ENCODE data around the gene SMC6. TPM values are rescaled to one million over a fixed set of nuclear protein-coding genes. Genes with fewer than 3 reads are reported as not detected.

The SMC6 gene
- total RNA-seq, 2 donors from 2014 or later = 9.9 to 11.9 TPM

DNA sequence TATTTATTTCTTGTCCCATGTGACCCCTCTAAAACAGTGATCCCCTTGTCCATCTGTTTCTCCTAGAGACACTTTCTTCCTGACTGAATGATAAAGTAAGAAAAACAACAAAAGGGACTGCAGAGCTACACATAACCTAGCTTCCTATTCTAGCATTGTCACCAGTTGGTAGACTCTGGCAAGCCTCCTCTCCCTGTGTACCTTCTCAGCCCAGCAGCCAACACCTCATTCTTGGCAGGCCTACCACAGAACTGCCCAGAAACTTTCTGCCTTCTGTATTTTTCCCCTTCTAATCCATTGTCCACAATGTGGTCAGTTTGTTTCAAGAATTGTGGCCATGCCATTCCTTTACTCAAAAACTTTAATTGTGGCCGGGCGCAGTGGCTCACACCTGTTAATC is 13.4 kb downstream of the SMC6 start:
- DNase-seq = no peak
- intact Hi-C loops (cut with DNase I) = no loop called here
- H3K27me3 ChIP-seq = no peaks in the 10 kb centered on the region
- H3K4me3 ChIP-seq = no peak overlapping the region
- WGBS, 2 donors = 94 to 100% methylated on average over 2 of the region's 2 CpGs
- H3K9me3 ChIP-seq = no peaks in the 10 kb centered on the region
- H3K27ac ChIP-seq = no peak overlapping the region
- H3K4me1 ChIP-seq = no peaks in the 10 kb centered on the region
- H3K36me3 ChIP-seq (replicated peaks in 1 of 2; ENCODE audit: insufficient read depth in 1 of 2, low read depth in 2 of 2) = peaks cover 0 to 14% of the 10 kb centered on the region in 2 donors
- no peak for TF ChIP-seq POLR2A (IDR thresholded peaks at IDR 0.05)
- TF ChIP-seq, protein P1, sequence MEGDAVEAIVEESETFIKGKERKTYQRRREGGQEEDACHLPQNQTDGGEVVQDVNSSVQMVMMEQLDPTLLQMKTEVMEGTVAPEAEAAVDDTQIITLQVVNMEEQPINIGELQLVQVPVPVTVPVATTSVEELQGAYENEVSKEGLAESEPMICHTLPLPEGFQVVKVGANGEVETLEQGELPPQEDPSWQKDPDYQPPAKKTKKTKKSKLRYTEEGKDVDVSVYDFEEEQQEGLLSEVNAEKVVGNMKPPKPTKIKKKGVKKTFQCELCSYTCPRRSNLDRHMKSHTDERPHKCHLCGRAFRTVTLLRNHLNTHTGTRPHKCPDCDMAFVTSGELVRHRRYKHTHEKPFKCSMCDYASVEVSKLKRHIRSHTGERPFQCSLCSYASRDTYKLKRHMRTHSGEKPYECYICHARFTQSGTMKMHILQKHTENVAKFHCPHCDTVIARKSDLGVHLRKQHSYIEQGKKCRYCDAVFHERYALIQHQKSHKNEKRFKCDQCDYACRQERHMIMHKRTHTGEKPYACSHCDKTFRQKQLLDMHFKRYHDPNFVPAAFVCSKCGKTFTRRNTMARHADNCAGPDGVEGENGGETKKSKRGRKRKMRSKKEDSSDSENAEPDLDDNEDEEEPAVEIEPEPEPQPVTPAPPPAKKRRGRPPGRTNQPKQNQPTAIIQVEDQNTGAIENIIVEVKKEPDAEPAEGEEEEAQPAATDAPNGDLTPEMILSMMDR (IDR thresholded peaks at IDR 0.05) = no peak
- ATAC-seq = no peak

DNA sequence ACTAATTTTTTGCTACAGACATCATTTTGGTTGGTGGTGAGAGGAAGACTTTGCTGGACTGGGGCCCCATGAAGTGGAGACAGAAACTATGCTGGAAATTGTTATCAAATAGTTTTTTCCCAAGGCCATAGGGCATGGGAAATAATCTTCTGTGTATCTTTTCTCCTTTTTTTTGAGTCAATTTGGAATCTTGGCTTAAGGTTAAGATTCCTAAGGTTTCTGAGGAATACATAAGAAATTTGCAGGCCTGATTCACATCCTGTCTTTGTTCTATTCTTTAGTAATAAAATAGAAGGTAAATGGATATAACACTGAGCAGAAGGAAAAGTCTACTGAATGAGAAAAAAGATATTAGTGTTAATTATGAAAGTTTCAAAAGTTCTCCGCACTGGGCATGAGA is 16.6 kb downstream of the SMC6 start:
- Histone ChIP-seq H3K36me3 (replicated peaks in 1 of 2; ENCODE audit: insufficient read depth in 1 of 2, low read depth in 2 of 2) (peaks cover 0 to 17% of the 10 kb centered on the region in 2 donors), H3K4me3 (no peak overlapping the region), H3K9me3 (no peaks in the 10 kb centered on the region), H3K27ac (no peak overlapping the region), H3K27me3 (no peaks in the 10 kb centered on the region), H3K4me1 (no peaks in the 10 kb centered on the region)
- WGBS, 2 donors = 91 to 94% methylated on average over 1 of the region's 1 CpG
- intact Hi-C loops (cut with DNase I) = no loop called here
- ATAC-seq = no peak
- no peak for DNase-seq
- TF ChIP-seq, protein P1 (IDR thresholded peaks at IDR 0.05) = no peak
- TF ChIP-seq POLR2A (IDR thresholded peaks at IDR 0.05) = no peak

DNA sequence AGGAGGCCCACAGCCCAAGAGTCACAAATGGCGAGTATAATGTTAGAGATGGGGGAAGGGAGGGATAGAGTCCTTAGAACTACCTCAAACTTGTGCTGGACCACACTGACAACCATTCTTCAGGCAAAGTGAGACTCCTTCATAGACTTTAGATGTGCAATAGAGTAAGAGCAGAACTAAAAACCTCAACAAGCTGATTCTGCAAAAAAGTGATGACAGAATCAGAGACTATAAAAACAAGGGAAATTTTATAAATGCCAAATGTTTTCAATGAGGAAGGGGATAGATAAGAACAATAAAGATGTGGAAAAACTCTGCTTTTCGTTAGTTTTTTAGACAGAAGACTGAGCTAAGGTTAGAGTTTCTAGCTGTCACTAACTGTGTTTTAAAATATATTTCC is 17.7 kb downstream of the SMC6 start:
- Histone ChIP-seq H3K27ac (no peak overlapping the region), H3K4me3 (no peak overlapping the region), H3K36me3 (replicated peaks in 1 of 2; ENCODE audit: insufficient read depth in 1 of 2, low read depth in 2 of 2) (peaks cover 0 to 15% of the 10 kb centered on the region in 2 donors), H3K9me3 (no peaks in the 10 kb centered on the region), H3K4me1 (no peaks in the 10 kb centered on the region), H3K27me3 (no peaks in the 10 kb centered on the region)
- DNase-seq = no peak
- no peak for ATAC-seq
- TF ChIP-seq POLR2A (IDR thresholded peaks at IDR 0.05) = no peak
- TF ChIP-seq, protein P1 (IDR thresholded peaks at IDR 0.05) = no peak
- intact Hi-C loops (cut with DNase I) = no loop called here
- 95% methylated on average over 2 of the region's 2 CpGs for WGBS, 2 donors

DNA sequence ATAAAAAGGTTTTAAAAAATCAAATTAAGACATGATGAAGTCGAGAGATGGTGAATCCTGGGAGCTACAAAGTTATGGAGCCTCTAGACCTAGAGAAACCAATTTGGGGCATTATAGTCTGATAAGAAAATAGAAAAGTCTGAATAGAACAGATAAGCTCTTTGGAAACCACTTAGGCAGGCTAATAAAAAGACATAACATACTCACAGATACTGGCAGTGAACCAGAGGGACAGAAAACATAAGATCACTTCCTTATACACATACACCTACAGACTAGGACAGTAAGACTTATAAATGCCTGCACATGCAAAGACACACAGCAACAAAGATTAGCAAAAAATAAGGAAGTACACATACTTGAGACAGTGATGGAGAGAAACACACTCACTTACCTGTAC is 20.0 kb downstream of the SMC6 start:
- TF ChIP-seq POLR2A (IDR thresholded peaks at IDR 0.05) = no peak
- TF ChIP-seq, protein P1 (IDR thresholded peaks at IDR 0.05) = no peak
- H3K4me1 ChIP-seq = no peaks in the 10 kb centered on the region
- intact Hi-C loops (cut with DNase I) = no loop called here
- DNase-seq = no peak
- H3K27me3 ChIP-seq = no peaks in the 10 kb centered on the region
- H3K9me3 ChIP-seq = no peaks in the 10 kb centered on the region
- no peak overlapping the region for H3K27ac ChIP-seq
- ATAC-seq = no peak
- peaks cover 0 to 15% of the 10 kb centered on the region in 2 donors for H3K36me3 ChIP-seq (replicated peaks in 1 of 2; ENCODE audit: insufficient read depth in 1 of 2, low read depth in 2 of 2)
- H3K4me3 ChIP-seq = no peak overlapping the region
- WGBS, 2 donors = 77 to 81% methylated on average over 1 of the region's 1 CpG

DNA sequence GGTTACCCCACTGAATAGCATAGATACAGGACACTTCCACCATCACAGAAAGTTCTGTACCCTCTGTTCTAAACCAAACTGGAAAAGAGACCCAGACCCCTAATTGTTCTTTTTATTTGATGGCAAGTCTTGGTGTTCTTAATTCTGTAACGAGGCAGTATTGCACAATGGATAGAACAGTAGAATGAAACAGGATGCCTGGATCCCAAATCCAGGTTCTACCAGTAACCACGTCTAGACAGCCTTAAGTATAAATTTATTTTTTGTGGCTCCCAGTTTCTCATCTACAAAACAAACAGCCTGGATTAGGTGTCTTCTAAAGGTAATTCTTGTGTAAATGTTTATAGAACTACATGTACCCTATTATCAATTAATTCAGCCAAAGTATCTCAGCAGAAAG is 23.7 kb downstream of the SMC6 start:
- Histone ChIP-seq H3K9me3 (no peaks in the 10 kb centered on the region), H3K27ac (no peak overlapping the region), H3K27me3 (no peaks in the 10 kb centered on the region), H3K4me1 (no peaks in the 10 kb centered on the region), H3K4me3 (no peak overlapping the region), H3K36me3 (replicated peaks in 1 of 2; ENCODE audit: insufficient read depth in 1 of 2, low read depth in 2 of 2) (peaks cover 0 to 2% of the 10 kb centered on the region in 2 donors)
- intact Hi-C loops (cut with DNase I) = no loop called here
- TF ChIP-seq, protein P1 (IDR thresholded peaks at IDR 0.05) = no peak
- TF ChIP-seq POLR2A (IDR thresholded peaks at IDR 0.05) = no peak
- DNase-seq = no peak
- 92% methylated on average over 2 of the region's 2 CpGs for WGBS, 2 donors
- no peak for ATAC-seq
